ENCODE measurements around the gene DTWD1. TPM values are rescaled to one million over a fixed set of nuclear protein-coding genes. Genes with fewer than 3 reads are reported as not detected.

The DTWD1 gene
- total and polyA plus RNA-seq, 10 of the 15 experiments (the other 5 are each of a cell fraction or from before 2014, with no cell fraction given): 13.9 to 32.0 (median 19.3) TPM

- BruUV-seq (replicated peaks): no TSS peak
- no peak overlapping the region for H3K4me2 ChIP-seq (ENCODE audit: control insufficient read depth, insufficient read depth)
These were observed 23.5 kb downstream of the DTWD1 start for GRCh38 chr15:49644364-49644794.

More at GRCh38 chr15:49644364-49644794, 23.5 kb downstream of the DTWD1 start:
- no peak overlapping the region for H3K27ac ChIP-seq (ENCODE audit: control insufficient read depth, insufficient read depth)
- FAIRE-seq: no peak
- no peaks in the 10 kb centered on the region for H3K27me3 ChIP-seq (replicated peaks in 1 of 2; ENCODE audit: control insufficient read depth in 2 of 2, insufficient read depth in 2 of 2, low read length in 1 of 2)
- DNase-seq (ENCODE audit: low read depth, low spot score): no peak
- in situ Hi-C loops (cut with MboI): no loop called here
- ChIA-PET SMC1A (ENCODE audit: uncharacterized antibody, unreplicated experiment) (interaction anchor here (1.8 kb wide), 1 partner anchor 12 kb away, joined by 4 read pairs; no protein-coding TSS in a partner anchor), CTCF (no interaction called here), RAD21 (ENCODE audit: unreplicated experiment) (no interaction called here), POLR2A (no interaction called here)
- TF ChIP-seq SREBF1 (IDR thresholded peaks at IDR 0.05; ENCODE audit: low read length) (no peak), NR2C1 (IDR thresholded peaks at IDR 0.05) (no peak), MLLT1 (IDR thresholded peaks at IDR 0.05) (no peak), BHLHE40 (IDR thresholded peaks at IDR 0.05; ENCODE audit: borderline replicate concordance in 1 of 2, low read depth in 2 of 2, low read length in 1 of 2) (no peak), SMAD5 (IDR thresholded peaks at IDR 0.05; ENCODE audit: low read depth) (no peak), IRF3 (IDR thresholded peaks at IDR 0.05) (no peak)
- intact Hi-C loops (cut with micrococcal nuclease; ENCODE audit: unreplicated experiment): no loop called here
- H2AFZ ChIP-seq (ENCODE audit: control insufficient read depth, low read depth, low read length): no peak overlapping the region
- no peak for ATAC-seq
- no peaks in the 10 kb centered on the region for H3K4me1 ChIP-seq (ENCODE audit: control insufficient read depth, insufficient read depth, low read length)
- no peaks in the 10 kb centered on the region for H4K20me1 ChIP-seq (ENCODE audit: control insufficient read depth, insufficient read depth)
- no peak overlapping the region for H3K9ac ChIP-seq (ENCODE audit: control insufficient read depth, insufficient read depth, low read length)
- no peak overlapping the region for H3K4me3 ChIP-seq
- WGBS (ENCODE audit: insufficient coverage, insufficient replicate concordance, low lambda C conversion rate, missing lambda C conversion rate): 88% methylated on average over 1 of the region's 1 CpG
- no peaks in the 10 kb centered on the region for H3K9me3 ChIP-seq (replicated peaks; ENCODE audit: control insufficient read depth, insufficient read depth, low read length)
- H3K36me3 ChIP-seq (ENCODE audit: control insufficient read depth in 2 of 2, insufficient read depth in 2 of 2, low read length in 1 of 2): no peaks in the 10 kb centered on the region; a peak in 1 of 4 replicates
- no peaks in the 10 kb centered on the region for H3K79me2 ChIP-seq (ENCODE audit: control insufficient read depth, insufficient read depth, low read length)

Measured in GM12878 (cell line).